ENCODE data around the gene IFNL2.
"Not testable (repeated sequence)": the region's sequence is repeated elsewhere in the genome, so short reads cannot be mapped to it uniquely, and the experiment has no call there.

IFNL2 gene

DNA sequence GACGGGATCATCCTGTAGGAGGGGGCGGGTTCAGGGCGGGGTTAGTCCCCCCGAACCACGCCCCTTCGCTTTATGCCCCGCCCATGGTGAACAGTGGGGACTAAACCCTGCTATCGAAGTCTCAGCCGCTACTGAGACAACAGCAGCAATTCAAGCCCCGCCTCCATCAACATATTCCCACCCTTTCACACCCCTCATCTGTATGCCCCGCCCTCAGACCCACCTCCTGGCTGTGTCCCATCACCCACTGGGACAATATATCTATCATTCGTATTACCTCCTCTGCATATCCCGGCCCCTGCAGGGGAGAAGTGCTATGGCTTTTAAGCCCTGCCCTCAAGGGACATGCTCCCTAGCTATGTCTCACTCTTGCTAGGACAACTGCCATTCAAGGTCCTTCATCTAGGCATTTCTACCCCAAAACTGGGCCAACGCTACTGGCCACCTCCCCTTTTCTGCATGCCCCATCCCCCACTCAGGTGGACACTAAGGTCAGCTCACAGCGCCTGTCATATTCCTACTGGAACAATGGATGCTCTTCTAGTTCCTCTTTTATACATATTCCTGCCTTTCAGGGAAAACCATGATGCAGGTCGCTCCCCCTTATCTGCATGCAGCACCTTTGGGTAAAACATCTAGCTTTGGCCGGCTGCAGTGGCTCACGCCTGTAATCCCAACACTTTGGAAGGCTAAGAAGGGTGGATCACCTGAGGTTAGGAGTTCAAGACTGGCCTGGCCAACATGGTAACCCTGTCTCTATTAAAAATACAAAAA lies 40.5 kb downstream of the IFNL2 start:
- Histone ChIP-seq H3K4me2 (ENCODE audit: low read length) (no peak overlapping the region), H3K4me1 (no peaks in the 10 kb centered on the region), H3K9me3 (ENCODE audit: control insufficient read depth, low read length) (no peaks in the 10 kb centered on the region), H3K4me3 (ENCODE audit: low read depth, low read length) (no peak overlapping the region), H3K27ac (no peak overlapping the region), H2AFZ (no peak overlapping the region), H3K27me3 (ENCODE audit: control insufficient read depth, insufficient read depth, low read length) (no peaks in the 10 kb centered on the region), H3K9ac (no peak overlapping the region), H3K79me2 (no peaks in the 10 kb centered on the region), H3K36me3 (ENCODE audit: control insufficient read depth, insufficient read depth, low read length) (no peaks in the 10 kb centered on the region)
- TF ChIP-seq, protein P1, sequence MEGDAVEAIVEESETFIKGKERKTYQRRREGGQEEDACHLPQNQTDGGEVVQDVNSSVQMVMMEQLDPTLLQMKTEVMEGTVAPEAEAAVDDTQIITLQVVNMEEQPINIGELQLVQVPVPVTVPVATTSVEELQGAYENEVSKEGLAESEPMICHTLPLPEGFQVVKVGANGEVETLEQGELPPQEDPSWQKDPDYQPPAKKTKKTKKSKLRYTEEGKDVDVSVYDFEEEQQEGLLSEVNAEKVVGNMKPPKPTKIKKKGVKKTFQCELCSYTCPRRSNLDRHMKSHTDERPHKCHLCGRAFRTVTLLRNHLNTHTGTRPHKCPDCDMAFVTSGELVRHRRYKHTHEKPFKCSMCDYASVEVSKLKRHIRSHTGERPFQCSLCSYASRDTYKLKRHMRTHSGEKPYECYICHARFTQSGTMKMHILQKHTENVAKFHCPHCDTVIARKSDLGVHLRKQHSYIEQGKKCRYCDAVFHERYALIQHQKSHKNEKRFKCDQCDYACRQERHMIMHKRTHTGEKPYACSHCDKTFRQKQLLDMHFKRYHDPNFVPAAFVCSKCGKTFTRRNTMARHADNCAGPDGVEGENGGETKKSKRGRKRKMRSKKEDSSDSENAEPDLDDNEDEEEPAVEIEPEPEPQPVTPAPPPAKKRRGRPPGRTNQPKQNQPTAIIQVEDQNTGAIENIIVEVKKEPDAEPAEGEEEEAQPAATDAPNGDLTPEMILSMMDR (IDR thresholded peaks at IDR 0.05), result no peak

DNA sequence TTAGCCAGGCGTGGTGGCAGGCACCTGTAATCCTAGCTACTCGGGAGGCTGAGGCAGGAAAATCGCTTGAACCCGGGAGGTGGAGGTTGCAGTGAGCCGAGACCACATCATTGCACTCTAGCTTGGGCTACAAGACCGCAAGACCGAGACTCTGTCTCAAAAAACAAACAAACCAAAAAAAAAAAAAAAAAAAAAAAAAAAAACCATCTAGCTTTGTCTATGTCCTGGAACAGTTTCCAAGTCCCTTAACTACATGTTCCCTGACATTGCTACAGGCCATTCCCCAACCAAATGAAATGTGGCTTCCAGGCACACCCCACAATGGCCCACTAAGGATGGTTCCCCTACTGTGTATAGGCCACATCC lies 41.1 kb downstream of the IFNL2 start:
- not testable (repeated sequence) for H3K27me3 ChIP-seq (ENCODE audit: control insufficient read depth, insufficient read depth, low read length)

DNA sequence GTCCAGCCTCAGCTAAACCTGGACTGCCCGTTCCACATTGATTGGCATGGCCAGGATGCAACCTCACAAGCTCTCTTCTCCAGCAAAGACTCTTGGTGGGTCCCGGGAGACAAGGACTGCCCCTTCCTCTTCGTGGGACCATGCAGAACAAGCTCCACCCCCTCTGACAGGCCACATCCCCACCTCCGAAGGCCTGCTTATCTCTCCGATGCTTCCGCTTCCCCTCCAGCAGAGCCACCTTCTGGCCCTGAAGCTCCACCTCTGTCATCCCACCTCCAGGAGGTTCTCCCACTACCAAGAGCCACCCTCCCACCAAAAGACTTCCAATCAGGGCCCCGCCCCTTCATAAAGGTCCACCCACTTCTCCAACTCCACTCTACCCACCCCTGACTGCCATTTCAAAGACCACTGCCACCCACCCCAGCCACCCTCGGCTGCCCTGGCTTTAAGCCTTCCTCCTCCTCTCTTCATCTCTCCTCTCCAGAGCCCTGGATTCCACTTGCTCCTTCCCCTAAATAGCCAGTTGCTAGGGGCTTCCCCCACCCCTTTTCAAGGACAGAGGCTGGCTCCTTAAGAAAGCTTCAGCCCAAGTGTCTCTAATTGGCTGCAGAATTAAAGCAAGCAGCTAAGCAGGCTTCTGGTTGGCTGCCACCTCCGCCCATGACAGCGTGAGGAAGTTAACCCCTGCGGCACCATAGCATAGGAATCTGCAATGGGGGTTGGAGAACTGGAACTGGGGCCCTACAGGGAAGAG lies 42.5 kb downstream of the IFNL2 start:
- no peaks in the 10 kb centered on the region for H3K4me1 ChIP-seq
- H3K27me3 ChIP-seq (ENCODE audit: control insufficient read depth, insufficient read depth, low read length), result no peaks in the 10 kb centered on the region
- H3K9me3 ChIP-seq (ENCODE audit: control insufficient read depth, low read length), result no peaks in the 10 kb centered on the region
- no peak overlapping the region for H3K4me3 ChIP-seq (ENCODE audit: low read depth, low read length)
- H3K79me2 ChIP-seq, result no peaks in the 10 kb centered on the region
- no peak overlapping the region for H3K4me2 ChIP-seq (ENCODE audit: low read length)
- H3K36me3 ChIP-seq (ENCODE audit: control insufficient read depth, insufficient read depth, low read length), result no peaks in the 10 kb centered on the region
- H2AFZ ChIP-seq, result no peak overlapping the region
- H3K27ac ChIP-seq, result no peak overlapping the region
- H3K9ac ChIP-seq, result no peak overlapping the region
- TF ChIP-seq, protein P1 (IDR thresholded peaks at IDR 0.05), result no peak

More for the DNA sequence above, 41.1 kb downstream of the IFNL2 start:
- not testable (repeated sequence) for H3K9ac ChIP-seq; H3K4me1 ChIP-seq; H3K27ac ChIP-seq; H2AFZ ChIP-seq; H3K36me3 ChIP-seq (ENCODE audit: control insufficient read depth, insufficient read depth, low read length); H3K9me3 ChIP-seq (ENCODE audit: control insufficient read depth, low read length); H3K4me2 ChIP-seq (ENCODE audit: low read length); H3K79me2 ChIP-seq; H3K4me3 ChIP-seq (ENCODE audit: low read depth, low read length)

DNA sequence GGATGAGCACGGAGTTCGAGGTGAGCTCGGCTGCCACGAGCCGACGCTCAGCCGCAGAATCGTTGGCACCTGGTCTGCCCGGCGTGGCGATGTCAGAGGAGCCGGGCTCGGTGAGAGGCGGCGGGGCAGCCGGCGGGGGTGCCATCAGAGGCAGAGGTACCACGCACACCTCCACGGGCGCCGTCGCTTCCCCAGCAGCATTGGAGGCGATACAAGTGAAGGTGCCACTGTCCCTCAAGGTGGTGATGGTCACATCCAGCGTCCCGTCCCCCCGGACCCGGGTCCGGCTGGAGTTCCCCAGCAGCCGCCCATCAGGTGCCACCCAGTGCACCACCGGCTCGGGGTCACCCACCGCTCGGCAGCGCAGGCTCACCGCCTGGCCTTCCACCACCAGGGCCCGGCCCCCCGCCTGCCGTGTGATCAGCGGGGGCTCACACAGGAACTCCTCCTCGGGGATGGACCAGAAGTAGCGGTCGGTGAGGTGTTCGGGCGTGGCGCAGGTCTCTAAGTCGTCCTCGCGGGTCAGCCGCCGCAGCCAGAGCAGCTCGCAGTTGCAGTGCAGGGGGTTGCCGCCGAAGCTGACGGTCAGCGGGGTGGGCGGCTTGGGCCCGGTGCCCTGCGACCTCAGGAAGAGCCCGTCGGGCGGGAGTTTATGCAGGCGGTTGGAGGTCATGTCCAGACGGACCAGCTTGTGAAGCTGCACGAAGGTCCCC lies 46.0 kb downstream of the IFNL2 start:
- no peak overlapping the region for H3K27ac ChIP-seq
- H3K4me2 ChIP-seq (ENCODE audit: low read length), result no peak overlapping the region
- H2AFZ ChIP-seq, result no peak overlapping the region
- TF ChIP-seq, protein P1 (IDR thresholded peaks at IDR 0.05), result no peak
- no peaks in the 10 kb centered on the region for H3K27me3 ChIP-seq (ENCODE audit: control insufficient read depth, insufficient read depth, low read length)
- no peak overlapping the region for H3K9ac ChIP-seq
- H3K4me1 ChIP-seq, result no peaks in the 10 kb centered on the region
- no peaks in the 10 kb centered on the region for H3K79me2 ChIP-seq
- H3K4me3 ChIP-seq (ENCODE audit: low read depth, low read length), result no peak overlapping the region
- no peaks in the 10 kb centered on the region for H3K36me3 ChIP-seq (ENCODE audit: control insufficient read depth, insufficient read depth, low read length)
- no peaks in the 10 kb centered on the region for H3K9me3 ChIP-seq (ENCODE audit: control insufficient read depth, low read length)

DNA sequence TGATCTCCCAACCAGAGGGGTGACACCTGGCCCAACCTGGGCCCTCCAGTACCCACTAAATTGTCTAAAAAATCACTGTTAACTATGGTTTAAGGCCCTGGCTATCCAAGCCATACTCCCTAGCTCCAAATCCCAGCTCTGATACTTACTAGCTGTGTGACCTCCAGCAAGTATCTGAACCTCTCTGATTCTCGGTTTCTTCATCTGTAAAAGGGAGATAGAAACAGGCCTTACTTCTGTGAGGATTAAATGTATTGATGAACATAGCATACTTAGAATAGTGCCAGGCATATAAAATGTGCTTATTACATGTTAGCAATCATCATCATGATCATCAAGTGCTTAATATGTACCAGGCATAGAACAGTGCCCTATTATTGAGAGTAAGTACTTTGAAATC lies 47.7 kb downstream of the IFNL2 start:
- Histone ChIP-seq H3K9ac (no peak overlapping the region), H3K79me2 (no peaks in the 10 kb centered on the region)
- TF ChIP-seq, protein P1 (IDR thresholded peaks at IDR 0.05), result no peak

More for the DNA sequence above, 47.7 kb downstream of the IFNL2 start:
- Histone ChIP-seq H3K36me3 (ENCODE audit: control insufficient read depth, insufficient read depth, low read length) (no peaks in the 10 kb centered on the region), H3K4me1 (peaks cover 2% of the 10 kb centered on the region), H3K27ac (no peak overlapping the region), H2AFZ (no peak overlapping the region), H3K4me3 (ENCODE audit: low read depth, low read length) (no peak overlapping the region), H3K27me3 (ENCODE audit: control insufficient read depth, insufficient read depth, low read length) (no peaks in the 10 kb centered on the region), H3K4me2 (ENCODE audit: low read length) (no peak overlapping the region), H3K9me3 (ENCODE audit: control insufficient read depth, low read length) (no peaks in the 10 kb centered on the region)
